ENCODE measurements around the gene SAMD10.

Gene SAMD10

DNA sequence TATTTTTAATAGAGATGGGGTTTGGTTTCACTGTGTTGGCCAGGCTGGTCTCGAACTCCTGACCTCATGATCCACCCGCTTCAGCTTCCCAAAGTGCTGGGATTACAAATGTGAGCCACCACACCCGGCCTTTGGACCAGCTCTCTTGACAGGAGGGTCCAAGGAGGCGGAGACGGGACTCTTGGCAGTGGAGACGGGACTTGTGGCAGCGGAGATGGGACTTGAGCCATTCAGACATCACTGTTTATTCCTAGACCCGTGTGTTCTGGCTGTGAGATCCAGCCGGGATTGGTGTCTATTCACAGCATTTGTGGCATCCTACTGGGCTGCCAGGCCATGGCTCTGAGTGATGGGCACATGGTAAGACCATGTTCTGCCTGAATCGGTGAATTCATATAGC is 27.0 kb upstream of the SAMD10 start:
- TF ChIP-seq TCF12 (IDR thresholded peaks at IDR 0.05; ENCODE audit: low read depth) (no peak), CREB1 (IDR thresholded peaks at IDR 0.05; ENCODE audit: low read depth) (no peak), EGR1 (IDR thresholded peaks at IDR 0.05) (no peak), FOXM1 (IDR thresholded peaks at IDR 0.05; ENCODE audit: borderline replicate concordance, low read depth) (no peak), RAD21 (IDR thresholded peaks at IDR 0.05; ENCODE audit: low read depth) (no peak), YY1 (IDR thresholded peaks at IDR 0.05; ENCODE audit: low read depth) (no peak), TAF1 (IDR thresholded peaks at IDR 0.05; ENCODE audit: low read depth) (no peak), EP300 (IDR thresholded peaks at IDR 0.05; ENCODE audit: borderline replicate concordance) (no peak)
- TF ChIP-seq, protein P1, sequence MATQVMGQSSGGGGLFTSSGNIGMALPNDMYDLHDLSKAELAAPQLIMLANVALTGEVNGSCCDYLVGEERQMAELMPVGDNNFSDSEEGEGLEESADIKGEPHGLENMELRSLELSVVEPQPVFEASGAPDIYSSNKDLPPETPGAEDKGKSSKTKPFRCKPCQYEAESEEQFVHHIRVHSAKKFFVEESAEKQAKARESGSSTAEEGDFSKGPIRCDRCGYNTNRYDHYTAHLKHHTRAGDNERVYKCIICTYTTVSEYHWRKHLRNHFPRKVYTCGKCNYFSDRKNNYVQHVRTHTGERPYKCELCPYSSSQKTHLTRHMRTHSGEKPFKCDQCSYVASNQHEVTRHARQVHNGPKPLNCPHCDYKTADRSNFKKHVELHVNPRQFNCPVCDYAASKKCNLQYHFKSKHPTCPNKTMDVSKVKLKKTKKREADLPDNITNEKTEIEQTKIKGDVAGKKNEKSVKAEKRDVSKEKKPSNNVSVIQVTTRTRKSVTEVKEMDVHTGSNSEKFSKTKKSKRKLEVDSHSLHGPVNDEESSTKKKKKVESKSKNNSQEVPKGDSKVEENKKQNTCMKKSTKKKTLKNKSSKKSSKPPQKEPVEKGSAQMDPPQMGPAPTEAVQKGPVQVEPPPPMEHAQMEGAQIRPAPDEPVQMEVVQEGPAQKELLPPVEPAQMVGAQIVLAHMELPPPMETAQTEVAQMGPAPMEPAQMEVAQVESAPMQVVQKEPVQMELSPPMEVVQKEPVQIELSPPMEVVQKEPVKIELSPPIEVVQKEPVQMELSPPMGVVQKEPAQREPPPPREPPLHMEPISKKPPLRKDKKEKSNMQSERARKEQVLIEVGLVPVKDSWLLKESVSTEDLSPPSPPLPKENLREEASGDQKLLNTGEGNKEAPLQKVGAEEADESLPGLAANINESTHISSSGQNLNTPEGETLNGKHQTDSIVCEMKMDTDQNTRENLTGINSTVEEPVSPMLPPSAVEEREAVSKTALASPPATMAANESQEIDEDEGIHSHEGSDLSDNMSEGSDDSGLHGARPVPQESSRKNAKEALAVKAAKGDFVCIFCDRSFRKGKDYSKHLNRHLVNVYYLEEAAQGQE (IDR thresholded peaks at IDR 0.05; ENCODE audit: low read depth): no peak
- TF ChIP-seq, protein P2, sequence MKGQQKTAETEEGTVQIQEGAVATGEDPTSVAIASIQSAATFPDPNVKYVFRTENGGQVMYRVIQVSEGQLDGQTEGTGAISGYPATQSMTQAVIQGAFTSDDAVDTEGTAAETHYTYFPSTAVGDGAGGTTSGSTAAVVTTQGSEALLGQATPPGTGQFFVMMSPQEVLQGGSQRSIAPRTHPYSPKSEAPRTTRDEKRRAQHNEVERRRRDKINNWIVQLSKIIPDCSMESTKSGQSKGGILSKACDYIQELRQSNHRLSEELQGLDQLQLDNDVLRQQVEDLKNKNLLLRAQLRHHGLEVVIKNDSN (IDR thresholded peaks at IDR 0.05): no peak

DNA sequence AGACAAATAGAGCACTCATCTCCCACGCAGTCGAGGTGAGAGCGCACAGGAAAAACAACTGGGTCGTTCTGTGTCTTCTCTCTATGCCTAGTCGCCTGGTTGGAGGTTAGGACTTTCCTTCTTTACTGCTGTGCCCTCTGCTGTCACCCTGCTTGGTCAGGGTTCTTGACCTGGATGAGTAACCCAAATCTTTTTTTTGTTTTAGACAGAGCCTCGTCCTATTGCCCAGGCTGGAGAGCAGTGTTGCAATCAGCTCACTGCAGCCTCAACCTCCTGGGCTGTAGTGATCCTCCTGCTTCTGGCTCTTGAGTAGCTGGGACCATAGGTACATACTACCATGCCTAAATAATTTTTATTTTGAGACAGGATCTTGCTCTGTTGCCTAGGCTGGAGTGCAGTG is 26.0 kb upstream of the SAMD10 start:
- TF ChIP-seq TCF12 (IDR thresholded peaks at IDR 0.05; ENCODE audit: low read depth) (no peak), EGR1 (IDR thresholded peaks at IDR 0.05) (no peak), NFIC (IDR thresholded peaks at IDR 0.05) (no peak), TAF1 (IDR thresholded peaks at IDR 0.05; ENCODE audit: low read depth) (no peak), EP300 (IDR thresholded peaks at IDR 0.05; ENCODE audit: borderline replicate concordance) (no peak), RAD21 (IDR thresholded peaks at IDR 0.05; ENCODE audit: low read depth) (no peak), TEAD4 (IDR thresholded peaks at IDR 0.05) (no peak), FOXM1 (IDR thresholded peaks at IDR 0.05; ENCODE audit: borderline replicate concordance, low read depth) (no peak), CEBPB (IDR thresholded peaks at IDR 0.05) (no peak), ZBTB7A (IDR thresholded peaks at IDR 0.05; ENCODE audit: low read depth) (no peak), CREB1 (IDR thresholded peaks at IDR 0.05; ENCODE audit: low read depth) (no peak), YY1 (IDR thresholded peaks at IDR 0.05; ENCODE audit: low read depth) (no peak)
- TF ChIP-seq, protein P2 (IDR thresholded peaks at IDR 0.05): no peak
- TF ChIP-seq, protein P3, sequence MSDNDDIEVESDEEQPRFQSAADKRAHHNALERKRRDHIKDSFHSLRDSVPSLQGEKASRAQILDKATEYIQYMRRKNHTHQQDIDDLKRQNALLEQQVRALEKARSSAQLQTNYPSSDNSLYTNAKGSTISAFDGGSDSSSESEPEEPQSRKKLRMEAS (IDR thresholded peaks at IDR 0.05): no peak
- TF ChIP-seq, protein P1 (IDR thresholded peaks at IDR 0.05; ENCODE audit: low read depth): no peak

DNA sequence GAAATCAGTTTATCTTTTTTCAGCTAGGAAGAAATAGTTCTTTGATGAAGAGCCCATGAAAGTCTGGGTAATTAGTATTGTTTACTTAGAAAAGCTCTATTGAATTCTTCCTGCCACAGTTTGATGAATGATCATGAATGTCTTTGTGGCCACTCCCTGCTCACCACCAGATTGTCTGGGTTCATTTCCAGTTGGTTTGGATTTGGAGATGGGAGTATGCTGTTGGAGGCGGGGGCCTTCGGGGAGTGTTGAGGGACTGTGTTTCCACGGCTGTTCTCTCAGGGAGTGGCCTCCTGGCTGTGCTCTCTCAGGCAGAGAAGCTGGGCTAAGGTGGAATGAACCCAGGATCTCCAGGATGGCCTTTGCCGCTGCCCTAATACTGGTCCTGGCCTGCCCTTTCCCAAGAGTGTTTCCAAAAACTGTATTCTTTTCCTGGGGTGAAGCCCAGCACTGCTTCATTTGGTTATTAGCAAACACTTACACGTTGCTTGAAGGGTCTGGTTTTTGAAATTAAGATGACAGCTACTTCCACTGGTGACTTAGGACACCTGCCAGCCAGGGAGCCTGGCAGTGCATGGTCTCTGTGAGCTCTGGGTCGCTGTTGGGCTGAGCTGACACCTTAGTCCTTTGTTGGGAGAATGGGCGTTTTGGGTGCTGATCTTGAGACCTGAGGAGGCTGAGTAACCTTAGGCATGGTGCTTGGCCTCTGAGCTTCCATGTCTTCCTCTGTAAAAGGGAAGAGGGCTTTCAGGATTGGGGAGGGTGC is 24.7 kb upstream of the SAMD10 start:
- TF ChIP-seq TEAD4 (IDR thresholded peaks at IDR 0.05) (no peak), EGR1 (IDR thresholded peaks at IDR 0.05) (no peak), CREB1 (IDR thresholded peaks at IDR 0.05; ENCODE audit: low read depth) (no peak), FOXM1 (IDR thresholded peaks at IDR 0.05; ENCODE audit: borderline replicate concordance, low read depth) (no peak), TAF1 (IDR thresholded peaks at IDR 0.05; ENCODE audit: low read depth) (no peak), RAD21 (IDR thresholded peaks at IDR 0.05; ENCODE audit: low read depth) (no peak), TCF12 (IDR thresholded peaks at IDR 0.05; ENCODE audit: low read depth) (no peak), ZBTB7A (IDR thresholded peaks at IDR 0.05; ENCODE audit: low read depth) (no peak), YY1 (IDR thresholded peaks at IDR 0.05; ENCODE audit: low read depth) (no peak), EP300 (IDR thresholded peaks at IDR 0.05; ENCODE audit: borderline replicate concordance) (no peak)
- TF ChIP-seq, protein P1 (IDR thresholded peaks at IDR 0.05; ENCODE audit: low read depth): no peak
- TF ChIP-seq, protein P3 (IDR thresholded peaks at IDR 0.05): no peak
- TF ChIP-seq, protein P2 (IDR thresholded peaks at IDR 0.05): no peak

Data from Ishikawa (cell line).